UCSD-AML1 (cell line): Measurements from ENCODE around the gene RPS6KC1.
"Not testable (repeated sequence)": the region's sequence is repeated elsewhere in the genome, so short reads cannot be mapped to it uniquely, and the experiment has no call there.

Source experiments
- DNase-seq: peaks from one replicate; lab custom pipeline; 2025; ENCODE audit not compliant: unreplicated experiment; lab: John Stamatoyannopoulos, UW

Gene RPS6KC1

DNA sequence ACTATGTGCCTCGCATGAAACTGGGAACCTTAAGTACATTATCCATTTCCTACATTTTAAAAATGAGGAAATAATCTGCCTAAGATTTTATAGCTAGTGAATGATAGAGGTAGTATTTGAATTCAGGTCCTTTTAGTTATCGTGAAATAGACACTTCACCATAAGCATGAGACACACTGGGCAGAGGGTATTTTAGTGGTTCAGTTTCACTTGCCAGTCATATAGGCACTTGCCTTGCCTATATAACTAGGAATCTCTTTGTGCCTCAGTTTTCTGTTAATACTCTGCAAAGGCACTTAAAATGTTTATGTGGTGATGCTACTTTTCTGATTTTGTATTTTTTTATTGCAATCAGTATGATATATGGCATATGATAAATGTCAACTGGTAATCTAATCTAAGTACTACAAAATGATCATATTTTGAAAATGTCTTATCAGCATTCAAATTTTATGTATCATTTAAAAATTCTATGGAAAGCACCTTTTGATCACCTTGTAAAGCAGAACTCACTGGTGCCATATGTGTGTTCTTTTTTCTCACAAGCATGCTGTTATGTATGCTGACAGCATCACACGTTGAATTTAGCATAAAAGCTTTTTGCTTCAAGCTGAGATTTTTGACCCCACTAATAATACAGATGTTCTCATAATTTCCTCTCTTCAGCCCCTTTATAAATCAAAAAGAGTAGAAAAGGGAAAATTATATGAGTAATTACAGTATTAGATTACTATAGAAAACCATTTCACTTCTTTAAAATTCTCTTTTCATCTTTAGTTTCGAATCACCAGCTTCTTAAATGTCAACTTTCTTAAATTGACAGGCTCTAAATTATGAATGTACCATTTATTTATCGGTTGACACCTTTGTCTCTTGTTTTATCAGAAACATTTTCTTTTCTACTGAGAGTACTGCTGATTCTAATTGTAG lies 52.6 kb downstream of the RPS6KC1 start:
- DNase-seq, result no peak

DNA sequence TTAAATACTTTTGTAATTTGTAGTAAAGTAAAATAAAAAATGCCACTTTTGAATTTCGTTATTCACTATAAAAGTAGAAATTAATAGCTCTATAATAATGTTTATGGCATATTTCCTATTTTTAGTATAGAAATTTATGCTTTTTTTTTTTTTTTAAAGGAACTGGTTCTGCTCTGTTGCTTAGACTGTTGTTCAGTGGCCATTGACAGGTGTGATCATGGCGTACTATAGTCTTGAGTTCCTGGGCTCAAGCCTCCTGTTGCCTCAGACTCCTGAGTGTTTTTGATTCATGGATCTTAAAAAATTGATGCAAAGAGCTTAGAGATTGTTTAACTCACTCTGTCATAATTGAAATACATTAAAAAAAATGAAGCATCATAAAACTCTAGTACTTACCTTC lies 53.6 kb downstream of the RPS6KC1 start:
- no peak for DNase-seq

DNA sequence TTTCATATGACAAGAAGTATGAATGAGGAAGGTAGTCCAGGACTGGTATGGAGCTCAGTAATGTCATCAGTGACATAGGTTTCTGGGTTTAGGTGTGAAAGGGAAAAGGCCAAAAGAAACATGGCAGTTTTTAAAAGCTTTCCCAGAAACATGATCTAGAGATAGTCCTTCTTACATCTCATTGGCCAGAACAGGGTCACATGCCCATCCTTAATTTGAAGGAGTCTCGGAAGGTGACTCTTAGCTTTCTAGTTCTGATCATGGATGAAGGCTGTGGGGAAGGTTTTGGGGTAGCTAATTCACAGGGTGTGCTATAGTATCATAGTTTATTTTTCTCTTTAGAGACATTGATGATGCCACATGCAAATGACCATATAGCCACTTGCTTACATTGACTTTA lies 55.3 kb downstream of the RPS6KC1 start:
- DNase-seq, result no peak

DNA sequence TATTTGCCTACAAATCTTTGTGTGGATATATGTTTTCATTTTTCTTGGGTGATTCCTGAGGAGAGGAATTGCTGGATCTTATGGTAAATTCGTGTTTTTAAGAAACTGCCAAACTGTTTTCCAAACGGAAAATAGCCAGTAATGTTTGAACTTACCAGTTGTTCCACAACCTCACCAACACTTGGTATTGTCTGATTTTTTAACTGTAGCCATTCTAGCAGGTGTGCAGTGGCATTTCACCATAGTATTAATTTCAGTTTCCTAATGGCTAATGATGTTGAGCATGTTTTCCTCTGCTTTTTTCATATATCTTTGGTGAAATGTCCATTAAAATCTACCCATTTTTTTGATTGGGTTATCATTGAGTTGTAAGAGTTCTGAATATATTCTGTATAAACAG lies 56.6 kb downstream of the RPS6KC1 start:
- no peak for DNase-seq

DNA sequence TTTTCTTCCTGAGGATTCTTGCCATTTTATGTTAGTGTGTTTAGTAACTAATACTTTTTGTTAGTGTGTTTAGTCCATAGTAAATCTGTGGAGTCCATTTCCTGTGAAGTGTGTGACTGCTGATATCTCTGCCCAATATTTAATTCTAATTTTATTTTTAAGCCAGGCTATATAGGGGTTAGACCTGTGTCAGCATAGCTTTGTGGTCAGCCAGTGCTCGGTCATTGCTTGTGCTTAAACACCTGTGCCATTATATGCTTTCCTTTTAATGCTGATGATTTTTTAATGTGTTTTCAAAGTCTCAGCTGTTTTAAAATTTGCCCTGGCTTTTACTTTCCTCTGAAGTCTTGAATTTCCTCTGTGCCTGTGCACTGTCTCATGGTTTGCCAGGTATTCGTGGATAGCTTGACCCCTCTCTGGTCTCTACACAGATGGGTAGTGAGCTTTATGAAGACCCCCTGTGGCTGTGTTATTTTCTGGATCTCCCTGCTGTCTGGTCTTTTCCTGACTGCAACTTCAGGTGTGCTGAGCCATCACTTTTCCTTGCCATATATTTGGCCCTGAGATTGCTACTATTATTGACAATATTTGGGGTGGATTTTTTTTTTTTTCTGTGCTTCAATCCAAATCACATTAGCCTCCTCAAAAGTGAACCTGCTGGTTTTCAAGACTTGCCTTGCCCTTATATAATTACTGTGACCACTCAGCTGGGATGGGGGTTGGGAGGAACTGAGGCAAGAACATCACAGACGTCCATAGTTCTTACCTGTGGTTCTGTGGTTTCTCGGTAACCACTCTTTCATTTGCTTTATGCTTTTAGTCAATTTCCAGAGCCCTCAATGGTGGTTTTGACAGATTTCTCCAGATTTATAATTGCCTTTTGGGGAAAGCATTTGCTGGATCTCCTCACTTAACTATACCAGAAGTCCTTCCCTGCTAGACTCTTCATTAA lies 59.6 kb downstream of the RPS6KC1 start:
- DNase-seq, result no peak

DNA sequence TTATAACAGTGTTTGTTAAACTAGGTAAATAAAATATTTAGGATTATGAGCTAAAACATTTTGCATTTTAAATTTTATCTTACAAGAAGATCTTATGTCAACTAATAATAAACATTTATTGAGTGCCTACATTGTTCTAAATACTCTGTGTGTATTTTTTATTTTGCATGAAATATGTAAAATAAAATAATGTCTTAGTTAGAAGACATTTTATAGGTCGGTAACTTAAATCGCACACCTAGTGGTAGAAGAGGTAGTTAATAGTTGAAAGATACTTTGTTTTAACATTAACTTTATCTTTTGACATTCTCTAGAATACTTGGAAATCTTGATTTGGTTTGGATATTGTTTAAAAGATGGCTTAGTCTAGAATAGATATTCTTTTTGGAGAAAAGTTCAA lies 60.5 kb downstream of the RPS6KC1 start:
- no peak for DNase-seq

DNA sequence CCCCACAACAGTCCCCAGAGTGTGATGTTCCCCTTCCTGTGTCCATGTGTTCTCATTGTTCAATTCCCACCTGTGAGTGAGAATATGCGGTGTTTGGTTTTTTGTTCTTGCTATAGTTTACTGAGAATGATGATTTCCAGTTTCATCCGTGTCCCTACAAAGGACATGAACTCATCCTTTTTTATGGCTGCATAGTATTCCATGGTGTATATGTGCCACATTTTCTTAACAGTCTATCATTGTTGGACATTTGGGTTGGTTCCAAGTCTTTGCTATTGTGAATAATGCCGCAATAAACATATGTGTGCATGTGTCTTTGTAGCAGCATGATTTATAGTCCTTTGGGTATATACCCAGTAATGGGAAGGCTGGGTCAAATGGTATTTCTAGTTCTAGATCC lies 61.7 kb downstream of the RPS6KC1 start:
- DNase-seq, result not testable (repeated sequence)

DNA sequence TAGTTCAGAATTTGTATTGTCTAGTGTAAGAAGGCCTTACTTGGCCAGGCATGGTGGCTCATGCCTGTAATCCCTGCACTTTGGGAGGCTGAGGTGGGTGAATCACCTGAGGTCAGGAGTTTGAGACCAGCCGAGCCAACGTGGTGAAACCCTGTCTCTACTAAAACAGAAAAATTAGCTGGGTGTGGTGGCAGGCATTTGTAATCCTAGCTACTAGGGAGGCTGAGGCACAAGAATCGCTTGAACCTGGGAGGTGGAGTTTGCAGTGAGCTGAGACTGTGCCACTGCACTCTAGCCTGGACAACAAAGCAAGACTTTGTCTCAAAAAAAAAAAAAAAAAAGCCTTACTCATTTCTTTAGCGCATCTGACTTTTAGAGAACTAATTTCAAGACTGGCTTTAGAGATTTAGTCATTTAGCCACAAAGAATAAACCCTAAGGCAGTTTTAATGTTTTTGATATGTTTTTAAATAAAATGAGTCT lies 66.7 kb downstream of the RPS6KC1 start:
- DNase-seq, result not testable (repeated sequence)

DNA sequence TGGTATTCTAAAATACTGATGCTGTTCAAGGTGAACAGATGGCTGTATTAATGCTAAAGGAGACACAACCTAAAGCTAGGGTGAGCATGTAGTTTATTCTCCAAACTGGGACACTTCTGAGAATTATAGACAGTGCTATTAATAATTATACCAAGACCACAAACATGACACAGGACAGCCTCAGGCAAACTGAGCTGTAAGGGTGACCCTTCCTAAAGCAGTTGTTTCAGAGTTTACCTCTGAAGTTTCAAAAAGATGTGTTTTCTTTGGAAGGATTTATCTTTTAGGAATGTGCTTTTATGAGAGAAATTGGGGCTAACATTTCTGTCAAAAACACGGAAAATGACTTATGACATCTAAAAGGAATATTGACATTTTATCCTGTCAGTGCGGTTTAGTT lies 68.8 kb downstream of the RPS6KC1 start:
- DNase-seq, result no peak

DNA sequence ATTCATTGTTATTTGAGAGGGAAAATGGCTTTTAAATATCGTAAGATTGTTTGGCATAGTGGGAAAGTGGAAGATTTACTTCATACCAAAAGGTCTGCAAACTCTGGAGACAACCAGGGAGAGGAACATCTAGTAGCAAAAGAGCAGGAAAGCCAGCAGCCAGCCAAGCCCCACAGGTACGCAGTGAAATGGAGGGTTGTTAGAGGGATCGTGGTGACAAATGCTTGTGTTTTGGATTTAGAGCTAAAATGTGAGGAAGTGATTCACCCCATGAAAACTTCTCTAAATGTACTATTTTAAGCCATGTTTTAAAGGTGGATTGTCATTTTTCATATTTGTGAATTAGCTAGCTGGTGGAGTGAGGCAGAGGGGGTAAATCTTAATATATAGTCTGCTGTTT lies 69.3 kb downstream of the RPS6KC1 start:
- no peak for DNase-seq

DNA sequence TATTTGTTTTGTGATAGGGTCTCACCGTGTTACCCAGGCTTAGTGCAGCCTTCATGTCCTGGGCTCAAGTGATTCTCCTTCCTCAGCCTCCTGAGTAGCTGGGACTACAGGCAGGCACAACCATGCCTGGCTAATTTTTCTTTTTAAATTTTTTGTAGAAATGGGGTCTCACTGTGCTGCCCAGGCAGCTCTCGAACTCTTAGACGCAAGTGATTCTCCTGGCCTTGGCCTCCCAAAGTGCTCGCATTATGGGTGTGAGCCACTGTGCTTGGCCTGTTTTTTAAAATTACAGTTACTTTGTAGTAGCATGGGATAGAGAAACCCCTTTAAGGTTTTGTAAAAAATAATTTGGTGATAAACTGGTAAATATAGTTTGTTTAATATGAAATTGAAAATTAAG lies 69.9 kb downstream of the RPS6KC1 start:
- DNase-seq, result no peak

DNA sequence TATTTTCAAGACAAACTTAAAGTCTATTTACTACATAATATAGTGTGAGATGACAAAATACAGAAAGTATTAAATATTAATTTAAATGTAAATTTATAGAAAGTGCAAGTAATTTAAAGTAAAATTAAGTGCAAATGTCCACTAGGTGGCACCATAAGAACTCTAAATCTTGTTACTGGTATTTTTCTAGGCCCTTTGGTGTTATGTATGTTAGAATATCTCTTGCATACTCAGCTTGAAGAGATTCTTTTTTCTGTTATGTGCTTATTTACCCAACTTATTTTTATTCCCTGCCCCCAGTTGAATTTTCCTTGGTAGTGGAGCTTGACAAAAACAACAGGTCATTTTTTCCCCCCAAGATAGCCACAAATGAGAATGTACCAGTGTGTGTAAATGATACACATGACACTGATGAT lies 71.5 kb downstream of the RPS6KC1 start:
- DNase-seq, result no peak

DNA sequence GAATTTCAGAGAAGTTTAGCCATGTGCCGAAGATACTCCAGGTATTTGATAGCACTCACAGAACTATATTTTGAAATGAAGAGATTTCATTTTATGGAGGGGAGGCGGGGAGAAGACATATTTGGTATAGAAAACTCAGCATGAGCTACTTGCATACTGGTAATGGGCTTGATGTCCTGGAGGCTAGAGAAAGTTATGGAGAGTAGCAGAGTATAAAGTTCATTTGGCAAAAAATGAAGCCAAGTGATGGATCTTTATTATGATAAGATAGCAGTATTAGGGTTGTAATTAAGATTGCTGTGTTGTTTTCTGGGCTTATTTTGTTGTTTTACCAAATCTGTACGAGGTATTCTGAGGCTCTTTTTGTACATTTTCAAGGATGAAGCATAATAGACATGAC lies 72.0 kb downstream of the RPS6KC1 start:
- DNase-seq, result no peak

DNA sequence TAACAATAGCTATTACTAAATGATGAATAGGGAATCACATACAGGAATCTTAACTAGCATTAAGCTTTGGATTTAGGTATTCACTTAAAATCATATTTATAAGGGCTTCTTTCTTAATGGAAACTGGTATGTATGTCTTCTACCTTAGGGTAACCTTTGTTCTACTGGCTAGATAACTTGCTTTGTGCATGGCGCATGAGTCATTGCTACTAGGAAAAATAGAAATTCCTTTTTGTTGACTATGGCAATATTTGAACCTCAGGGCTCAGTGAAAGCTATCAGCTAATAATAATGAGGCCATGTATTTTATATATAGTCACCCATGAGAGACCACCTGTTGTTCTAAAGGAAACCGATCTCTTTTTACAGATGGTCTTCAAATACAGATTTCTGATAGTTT lies 72.5 kb downstream of the RPS6KC1 start:
- no peak for DNase-seq

DNA sequence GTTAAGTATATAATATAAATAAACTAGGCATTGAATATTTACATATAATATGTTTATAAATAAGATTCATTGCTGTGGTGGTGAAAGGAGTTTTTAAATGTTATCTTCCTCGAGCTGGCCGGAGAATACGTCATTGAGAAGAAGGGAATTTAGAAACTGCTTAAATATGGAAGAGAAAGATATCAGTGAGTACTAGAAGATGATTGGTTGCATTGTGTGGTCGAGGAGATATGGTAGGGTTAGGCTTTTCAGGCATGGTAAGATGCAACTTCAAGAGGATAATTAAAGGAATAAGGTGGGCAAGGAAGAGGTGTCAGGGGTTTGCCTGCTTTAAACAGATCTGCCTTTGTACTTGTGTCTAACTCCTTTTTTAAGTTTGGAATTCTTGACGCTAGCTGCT lies 73.5 kb downstream of the RPS6KC1 start:
- no peak for DNase-seq

DNA sequence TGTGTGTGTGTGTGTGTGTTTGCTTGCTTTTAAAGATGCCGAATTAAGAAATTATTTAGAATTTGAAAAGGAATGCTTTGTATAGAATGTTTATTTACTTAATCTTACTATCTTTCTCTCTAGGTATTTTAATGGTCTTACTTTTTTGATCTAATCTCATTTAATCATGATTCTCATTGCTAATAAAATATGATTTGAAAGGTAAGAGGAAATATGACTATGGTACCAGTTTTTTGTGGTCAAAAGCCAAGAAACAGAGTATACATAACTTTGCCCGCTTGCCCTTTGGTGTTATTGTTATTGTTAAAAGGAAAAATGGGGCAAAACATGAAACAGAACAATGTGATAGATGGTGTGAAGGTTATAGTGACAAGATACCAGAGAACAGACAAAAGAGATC lies 74.6 kb downstream of the RPS6KC1 start:
- DNase-seq, result no peak

DNA sequence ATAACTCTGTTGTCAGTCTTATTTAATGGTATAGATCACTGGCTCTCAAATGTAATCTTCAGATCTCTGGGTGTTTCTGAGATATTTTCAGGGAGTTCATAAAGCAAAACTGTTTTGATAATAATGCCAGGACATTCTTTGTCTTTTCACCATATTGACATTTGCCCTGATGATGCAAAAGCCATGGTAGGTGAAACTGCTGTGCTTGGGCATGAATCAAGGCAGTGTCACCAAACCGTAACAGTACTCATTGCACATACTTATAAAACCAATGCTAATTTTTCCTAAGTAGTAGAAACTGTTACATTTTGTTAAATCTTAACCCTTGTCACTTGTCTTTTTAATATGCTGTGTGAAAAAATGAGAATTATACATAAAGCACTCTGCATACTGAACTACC lies 76.0 kb downstream of the RPS6KC1 start:
- DNase-seq, result no peak

DNA sequence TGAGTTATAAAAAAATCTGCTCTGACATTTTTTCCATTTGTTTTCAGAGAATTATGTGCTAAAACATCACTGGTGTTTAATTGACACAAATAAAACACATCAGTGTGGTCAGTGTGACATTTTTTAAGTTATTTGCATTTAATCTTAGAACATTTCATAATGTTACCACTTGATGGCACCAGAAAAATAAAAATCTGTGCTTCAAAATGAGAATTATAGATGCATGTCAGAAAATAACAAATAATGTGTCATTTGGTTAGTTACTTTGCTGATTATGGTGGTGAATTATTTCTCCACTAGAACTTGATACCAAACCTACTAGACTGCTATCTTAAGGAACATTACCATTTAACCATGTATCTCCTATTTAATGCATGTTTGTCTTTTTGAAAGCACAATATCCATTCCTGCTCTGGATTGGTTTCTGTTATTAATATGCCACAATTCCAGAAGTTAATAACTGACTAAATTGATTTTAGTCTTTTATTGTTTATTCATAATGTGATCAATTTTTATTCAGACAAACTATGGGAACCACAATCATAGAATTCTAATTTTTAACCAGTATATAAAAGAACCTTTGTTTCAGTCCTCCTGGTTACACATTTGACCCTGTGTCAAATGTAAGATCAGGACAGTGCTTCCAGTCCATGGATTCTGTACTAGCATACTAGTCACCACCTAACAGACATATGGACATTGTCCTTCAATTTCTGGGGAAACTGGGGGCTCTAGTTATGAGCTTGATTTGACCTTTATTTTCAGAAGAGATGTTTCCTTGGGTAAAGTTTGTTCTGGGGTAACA lies 81.0 kb downstream of the RPS6KC1 start:
- DNase-seq, result no peak

DNA sequence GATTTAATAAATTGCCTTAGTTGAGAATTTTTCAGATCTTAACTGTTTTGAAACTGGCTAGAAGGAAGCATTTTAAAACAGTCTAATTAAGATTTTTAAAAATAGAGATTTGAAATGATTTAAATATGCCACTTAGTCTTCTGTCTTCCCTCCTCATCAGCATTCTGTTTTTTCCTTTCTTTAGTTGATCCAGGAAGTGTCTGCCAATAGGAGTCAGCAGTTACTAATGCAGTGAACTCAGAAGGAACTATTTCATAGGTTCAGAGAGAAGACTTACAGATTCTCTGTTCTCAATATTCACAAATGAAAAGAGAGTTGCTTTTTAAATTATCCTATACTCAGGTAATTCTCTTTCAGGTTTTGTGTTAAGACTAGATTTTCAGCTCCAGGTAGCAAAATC lies 84.5 kb downstream of the RPS6KC1 start:
- no peak for DNase-seq

DNA sequence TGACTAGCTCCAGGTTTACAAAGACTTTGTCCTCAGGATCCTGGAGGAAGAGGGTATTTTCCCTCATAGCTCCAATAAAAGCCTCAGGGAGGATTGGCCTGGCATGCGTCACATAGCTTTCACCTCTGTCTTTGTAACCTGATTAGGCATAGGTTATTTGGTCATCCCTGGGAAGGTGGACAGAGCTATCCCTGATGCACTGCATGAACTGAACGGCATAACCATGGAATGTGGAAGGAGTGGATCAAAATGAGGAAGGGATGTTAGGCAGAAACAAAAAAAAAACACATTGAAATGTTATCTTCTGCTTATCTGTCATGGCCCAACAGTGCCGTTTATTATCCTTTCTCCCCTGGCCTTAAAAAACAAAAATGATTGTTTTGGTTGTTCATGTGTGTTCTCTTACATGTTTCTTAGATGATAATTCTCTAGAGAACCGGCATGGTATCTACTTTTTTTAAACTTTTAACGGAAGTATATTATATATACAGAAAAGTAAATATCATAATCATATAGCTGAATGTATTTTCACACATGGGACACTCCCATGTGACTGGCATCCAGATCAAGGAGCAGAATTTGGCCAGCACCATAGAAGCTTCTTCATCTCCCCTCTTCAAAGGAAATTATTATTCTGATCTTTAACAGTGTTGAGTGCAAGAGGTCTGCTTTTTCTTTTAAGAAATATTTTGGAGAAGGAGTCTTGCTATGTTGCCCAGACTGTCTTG lies 85.3 kb downstream of the RPS6KC1 start:
- no peak for DNase-seq
